SU-DHL-6 (cell line): Measurements from ENCODE around the gene FAM83G.

Experiments
- EZH2phosphoT487 ChIP-seq: fragments of 200-600 bp; sonication (generic), shearing (Covaris generic); conservative IDR thresholded peaks from 2 replicates; pipeline ENCODE4 v1.6.1; 2018; ENCODE audit warnings: mild to moderate bottlenecking, antibody characterized with exemption, low read length, moderate library complexity, mixed read lengths
- TF ChIP-seq, protein P1 (sequence below): fragments of 200-600 bp; sonication (generic); IDR thresholded peaks from one replicate; pipeline ENCODE4 v1.5.1; 2017; ENCODE audit warnings: antibody characterized with exemption, mild to moderate bottlenecking, low read length, moderate library complexity; ENCODE audit not compliant: insufficient read depth, poor library complexity, severe bottlenecking

GRCh38 chr17:18988546-18989173 lies 15.9 kb downstream of the FAM83G start:
- TF ChIP-seq, protein P1, sequence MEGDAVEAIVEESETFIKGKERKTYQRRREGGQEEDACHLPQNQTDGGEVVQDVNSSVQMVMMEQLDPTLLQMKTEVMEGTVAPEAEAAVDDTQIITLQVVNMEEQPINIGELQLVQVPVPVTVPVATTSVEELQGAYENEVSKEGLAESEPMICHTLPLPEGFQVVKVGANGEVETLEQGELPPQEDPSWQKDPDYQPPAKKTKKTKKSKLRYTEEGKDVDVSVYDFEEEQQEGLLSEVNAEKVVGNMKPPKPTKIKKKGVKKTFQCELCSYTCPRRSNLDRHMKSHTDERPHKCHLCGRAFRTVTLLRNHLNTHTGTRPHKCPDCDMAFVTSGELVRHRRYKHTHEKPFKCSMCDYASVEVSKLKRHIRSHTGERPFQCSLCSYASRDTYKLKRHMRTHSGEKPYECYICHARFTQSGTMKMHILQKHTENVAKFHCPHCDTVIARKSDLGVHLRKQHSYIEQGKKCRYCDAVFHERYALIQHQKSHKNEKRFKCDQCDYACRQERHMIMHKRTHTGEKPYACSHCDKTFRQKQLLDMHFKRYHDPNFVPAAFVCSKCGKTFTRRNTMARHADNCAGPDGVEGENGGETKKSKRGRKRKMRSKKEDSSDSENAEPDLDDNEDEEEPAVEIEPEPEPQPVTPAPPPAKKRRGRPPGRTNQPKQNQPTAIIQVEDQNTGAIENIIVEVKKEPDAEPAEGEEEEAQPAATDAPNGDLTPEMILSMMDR, result no peak
- no peak for TF ChIP-seq EZH2phosphoT487
